NK-92 (cell line): Measurements from ENCODE around the gene CDH26.

ENCODE experiments used
- DNase-seq: peaks from one replicate; lab custom pipeline; 2025; ENCODE audit not compliant: unreplicated experiment; lab: John Stamatoyannopoulos, UW

Gene CDH26

GRCh38 chr20:60057866-60058807 is 99.9 kb downstream of the CDH26 start:
- DNase-seq: no peak

GRCh38 chr20:60058879-60059278 is 100.7 kb downstream of the CDH26 start:
- DNase-seq: no peak

- no peak for DNase-seq
Observed at GRCh38 chr20:60060006-60060557, 101.9 kb downstream of the CDH26 start.

GRCh38 chr20:60060593-60060992 is 102.4 kb downstream of the CDH26 start:
- no peak for DNase-seq

- no peak for DNase-seq
Observed at GRCh38 chr20:60062431-60063047, 104.3 kb downstream of the CDH26 start.

GRCh38 chr20:60063048-60063451 is 104.8 kb downstream of the CDH26 start:
- no peak for DNase-seq

- no peak for DNase-seq
Observed at GRCh38 chr20:60063739-60064380, 105.6 kb downstream of the CDH26 start.
